Stimulated activated CD4-positive, alpha-beta T cell treated with anti-CD3 and anti-CD28 coated beads, Interleukin-2, amount 100 ng/mL, for 48 hours (primary cell): ENCODE measurements around the gene LSM3.

ENCODE experiments used
- DNase-seq, 2 donors: peaks; one replicate each; pipeline ENCODE4 v3.0.0-alpha.2; 2020

Gene LSM3

DNA sequence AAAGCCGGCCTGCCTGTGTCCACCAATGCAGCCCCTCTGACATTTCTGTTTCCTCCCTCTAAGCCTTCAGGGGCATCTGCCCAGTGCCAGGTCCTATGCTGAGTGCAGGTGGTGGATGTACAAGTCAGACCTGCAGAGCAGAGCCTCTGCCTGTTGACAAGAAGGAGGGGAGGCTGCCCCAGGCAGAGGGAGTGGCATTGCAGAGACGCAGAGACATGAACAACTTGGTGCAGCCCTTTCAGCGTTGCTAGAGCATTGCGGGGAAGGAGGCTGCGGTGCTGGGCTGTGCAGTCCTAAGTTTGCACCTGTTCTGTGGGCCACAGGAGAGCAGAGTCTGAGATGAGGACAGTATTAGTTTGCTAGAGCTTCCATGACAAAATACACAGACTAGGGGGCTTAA lies 65.2 kb downstream of the LSM3 start:
- no peak for DNase-seq

DNA sequence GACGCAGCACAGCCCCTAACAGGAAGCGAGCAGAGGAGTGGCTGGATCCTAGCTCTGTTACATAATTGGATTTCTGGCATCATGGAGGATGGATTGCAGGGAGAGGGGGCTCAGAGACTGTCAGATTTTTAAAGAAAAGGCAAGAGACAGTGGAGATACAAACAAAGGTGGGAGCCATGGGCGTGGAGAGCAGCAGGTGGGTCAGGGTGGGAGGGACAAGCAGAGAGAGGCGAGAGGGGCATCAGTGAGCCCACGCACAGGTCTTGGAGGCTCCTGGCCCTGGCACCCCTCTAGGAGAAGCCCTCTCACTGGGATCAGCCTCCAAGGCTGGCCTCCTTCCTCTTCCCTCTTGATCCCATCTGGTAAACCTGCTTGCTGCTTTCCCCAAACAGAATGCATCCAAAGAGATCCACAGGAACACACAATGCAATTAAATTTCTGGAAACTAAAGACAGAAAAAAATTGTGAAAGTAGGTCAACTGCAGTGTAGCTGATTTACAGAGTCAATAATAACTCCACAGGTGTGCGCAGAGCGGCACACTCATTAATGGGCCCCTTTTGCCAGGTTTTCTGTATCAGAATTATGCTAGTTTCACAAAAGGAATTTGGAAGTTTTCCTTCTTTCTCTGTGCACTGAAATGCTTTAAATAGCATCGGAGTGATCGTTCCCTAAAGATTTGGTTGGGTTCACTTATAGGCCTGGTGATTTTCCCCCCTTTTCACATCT lies 66.1 kb downstream of the LSM3 start:
- no peak for DNase-seq

DNA sequence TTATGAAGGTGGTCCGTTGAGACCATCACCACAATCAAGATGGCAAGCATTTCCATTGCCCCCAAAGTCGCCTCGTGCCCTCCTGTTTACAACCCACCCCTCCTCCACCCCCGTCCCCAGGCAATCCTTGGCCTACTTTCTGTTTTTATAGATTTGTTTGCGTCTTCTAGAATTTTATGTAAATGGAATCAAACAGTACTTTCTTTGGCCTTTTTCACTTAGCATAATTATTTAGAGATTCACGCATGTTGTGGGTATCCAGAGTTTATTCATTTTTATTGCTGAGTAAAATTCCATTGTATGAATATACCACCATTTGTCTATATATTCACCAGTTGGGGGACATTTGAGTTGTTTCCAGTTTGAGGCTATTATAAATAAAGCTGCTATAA lies 66.6 kb downstream of the LSM3 start:
- DNase-seq, result no peak

DNA sequence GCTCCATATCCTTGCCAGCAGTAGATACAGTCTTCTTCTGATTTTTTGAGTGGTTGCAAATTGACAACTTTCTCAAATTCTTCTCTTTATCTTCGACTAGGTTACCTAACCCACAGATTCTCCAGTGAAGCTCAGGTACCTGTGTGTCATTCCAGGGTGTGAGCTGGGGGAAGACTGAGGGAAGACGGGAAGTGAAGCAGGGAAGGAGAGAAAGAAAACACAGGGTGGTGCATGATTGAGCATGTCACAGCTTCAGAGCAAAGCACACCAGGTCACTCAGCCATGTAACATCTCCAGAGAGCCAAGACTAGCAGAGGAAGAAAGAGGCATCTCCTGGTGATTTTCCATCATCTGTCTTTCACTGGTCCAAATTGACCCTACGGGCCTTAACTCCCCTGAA lies 67.2 kb downstream of the LSM3 start:
- no peak for DNase-seq

DNA sequence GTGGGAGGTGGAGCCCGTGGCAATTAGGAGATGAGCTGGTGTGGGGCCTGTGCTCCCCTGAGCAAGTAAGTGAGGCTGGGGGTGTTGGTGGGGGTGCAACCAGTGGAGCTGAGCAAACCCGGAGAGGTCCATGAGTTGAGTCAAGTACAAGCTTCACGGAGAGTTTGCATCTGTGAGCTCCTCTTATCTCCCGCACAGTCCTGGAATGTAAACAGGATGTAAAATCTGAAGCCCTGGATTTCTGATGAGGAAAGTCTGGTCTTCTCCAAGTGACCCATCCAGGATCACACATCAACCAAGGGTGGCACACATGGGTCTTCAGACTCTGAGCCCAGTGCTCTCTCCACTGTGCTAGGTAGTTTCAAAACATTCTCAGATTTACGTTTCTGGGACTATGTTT lies 67.8 kb downstream of the LSM3 start:
- DNase-seq, result no peak

DNA sequence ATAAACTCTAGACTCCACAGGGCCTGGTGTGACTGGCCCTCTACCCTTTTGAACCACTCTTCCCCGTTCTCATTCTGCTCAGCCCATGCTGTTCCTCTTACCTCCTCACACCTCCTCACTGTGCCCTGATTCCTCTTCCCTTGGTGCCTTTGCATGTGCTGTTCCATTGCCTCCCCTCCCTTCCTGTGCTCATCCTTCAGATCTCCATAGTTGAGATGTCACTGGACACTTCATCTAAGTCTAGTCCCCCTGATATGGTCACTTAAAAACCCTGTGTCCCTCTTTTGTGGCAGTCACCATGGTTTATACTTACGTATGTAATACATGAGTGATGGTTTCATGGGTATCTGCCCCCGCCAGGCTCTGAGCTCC lies 69.8 kb downstream of the LSM3 start:
- DNase-seq, result no peak

DNA sequence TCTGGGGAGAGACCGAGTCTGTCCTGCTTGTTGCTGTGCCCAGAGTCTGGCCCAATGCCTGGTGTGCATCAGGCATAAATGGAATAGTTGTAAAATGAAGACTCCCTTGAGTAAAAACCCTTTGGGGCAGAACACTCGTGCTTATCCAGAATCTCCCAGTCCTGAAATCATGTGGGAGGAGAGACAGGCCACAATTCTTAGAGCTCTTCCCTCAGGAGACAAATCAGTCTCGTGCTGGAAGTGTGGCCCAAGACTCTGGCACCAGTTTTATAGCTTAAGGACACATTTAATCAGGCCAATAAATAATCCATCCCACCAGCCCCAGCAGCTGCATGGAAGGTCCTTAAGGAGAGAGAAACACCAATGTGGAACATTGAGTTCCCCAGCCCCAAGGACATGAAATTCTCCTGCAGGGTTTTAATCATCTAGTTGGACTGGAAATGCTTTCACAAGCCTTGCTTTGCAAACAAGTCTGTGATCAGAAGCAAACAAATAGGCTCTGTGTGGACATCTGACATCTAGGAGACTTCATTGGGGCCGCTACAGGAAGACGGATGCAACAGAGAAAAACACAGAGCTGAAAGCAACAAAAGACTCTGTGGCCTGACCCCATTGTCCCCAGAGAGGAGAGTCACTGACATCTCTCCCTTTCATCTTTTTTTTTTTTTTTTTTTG lies 70.4 kb downstream of the LSM3 start:
- DNase-seq, result no peak
